K562 (cell line): Measurements from ENCODE around the gene CNGB1. TPM values are rescaled to one million over a fixed set of nuclear protein-coding genes. Genes with fewer than 3 reads are reported as not detected.
A peak's percentile ranks its signal among the peaks of the same experiment; 100 is the strongest.

Experiments
- AFF1 ChIP-seq, 2 experiments: fragments of 450-650 bp; IDR thresholded peaks; 2 replicates each; pipeline ENCODE4 v1.6.1; 2018; ENCODE audit warnings: mild to moderate bottlenecking in 2 of 2, low read depth in 1 of 2; ENCODE audit not compliant: partially characterized antibody in 2 of 2
- CREB1 ChIP-seq, 2 experiments: sonication (generic) in 1 of 2; formaldehyde crosslinking in 1 of 2; IDR thresholded peaks; 2 replicates each; pipeline versions ENCODE4 v1.6.1 to v1.8.0; 2012 to 2022; ENCODE audit warnings: inconsistent platforms in 1 of 2, mild to moderate bottlenecking in 1 of 2, missing genetic modification reagents in 1 of 2, moderate library complexity in 1 of 2
- ETV5 ChIP-seq: sonication (generic); formaldehyde crosslinking; IDR thresholded peaks from 2 replicates; pipeline ENCODE4 v1.4.0; 2020; ENCODE audit warnings: low read depth, mild to moderate bottlenecking, missing genetic modification reagents
- FIP1L1 ChIP-seq: fragments of 200-400 bp; formaldehyde crosslinking; IDR thresholded peaks from 2 replicates; pipeline ENCODE4 v1.6.1; 2018; ENCODE audit warnings: mild to moderate bottlenecking, low read depth, low read length; ENCODE audit not compliant: poor library complexity, severe bottlenecking
- KAT2B ChIP-seq: IDR thresholded peaks from one replicate; pipeline ENCODE4 v1.6.1; 2012; ENCODE audit warnings: low read depth, mild to moderate bottlenecking, control low read depth, inconsistent platforms, low read length, moderate library complexity
- MAX ChIP-seq: sonication (generic); formaldehyde crosslinking; IDR thresholded peaks from 2 replicates; pipeline ENCODE4 v1.9.0; 2022; ENCODE audit warnings: mild to moderate bottlenecking, missing genetic modification reagents
- MAZ ChIP-seq, 2 experiments: fragments of 450-650 bp in 1 of 2; sonication (generic) in 1 of 2; formaldehyde crosslinking; IDR thresholded peaks in 1 of 2; conservative IDR thresholded peaks in 1 of 2; 2 replicates each; pipeline versions ENCODE4 v1.4.0 to v1.5.0; 2020; ENCODE audit warnings: mild to moderate bottlenecking in 1 of 2, missing genetic modification reagents in 1 of 2
- PHF20 ChIP-seq: fragments of 450-650 bp; IDR thresholded peaks from 2 replicates; pipeline ENCODE4 v1.6.1; 2018; ENCODE audit not compliant: partially characterized antibody
- PHF21A ChIP-seq: fragments of 450-650 bp; IDR thresholded peaks from 2 replicates; pipeline ENCODE4 v1.6.1; 2017; ENCODE audit warnings: low read depth, borderline replicate concordance
- RCOR1 ChIP-seq, 2 experiments: IDR thresholded peaks; 2 replicates each; pipeline ENCODE4 v1.6.1; 2012; ENCODE audit warnings: low read depth in 2 of 2, low read length in 2 of 2, borderline replicate concordance in 1 of 2, improper control_type of control experiment in 1 of 2
- SMC3 ChIP-seq: conservative IDR thresholded peaks from 2 replicates; pipeline ENCODE4 v1.6.1; 2011; ENCODE audit warnings: low read depth, low read length, improper control_type of control experiment; ENCODE audit not compliant: insufficient read depth
- TAF1 ChIP-seq: IDR thresholded peaks from 2 replicates; pipeline ENCODE4 v1.6.1; 2011; ENCODE audit warnings: mild to moderate bottlenecking, low read length, moderate library complexity; ENCODE audit not compliant: insufficient read depth, control insufficient read depth, severe bottlenecking; ENCODE audit errors: extremely low read depth
- TBL1XR1 ChIP-seq, 2 experiments: IDR thresholded peaks; 2 replicates each; pipeline ENCODE4 v1.6.1; 2012; ENCODE audit warnings: improper control_type of control experiment in 2 of 2, low read length in 2 of 2, mild to moderate bottlenecking in 1 of 2
- TBP ChIP-seq: optimal IDR thresholded peaks from 2 replicates; pipeline ENCODE3; 2011; ENCODE audit warnings: low read depth, low read length, improper control_type of control experiment
- THAP12 ChIP-seq: fragments of 250-450 bp; sonication (Bioruptor Pico); IDR thresholded peaks from 2 replicates; pipeline ENCODE4 v1.9.0; 2021; ENCODE audit warnings: mild to moderate bottlenecking, inconsistent platforms
- ZNF121 ChIP-seq: sonication (generic); formaldehyde crosslinking; conservative IDR thresholded peaks from 2 replicates; pipeline ENCODE4 v1.8.0; 2022; ENCODE audit warnings: missing genetic modification reagents
- polyA plus RNA-seq, 8 experiments: library from polyadenylated mRNA; depleted of rRNA in 4 of 8; stranded (reverse) in 5 of 8; unstranded in 3 of 8; fragments of >200 nt; fragmentation: Nextera tagmentation in 2 of 8; fragmentation: Illumina TruSeq in 1 of 8; extraction: Ambion mirVana in 2 of 8; extraction: Trizol in 1 of 8; gene quantifications; 2 replicates each; pipeline versions ENCODE4 v1.2.1 to v1.2.3, GENCODE V29; 2011 to 2014; ENCODE audit warnings: inconsistent platforms in 1 of 8, missing spikeins in 1 of 8
- total RNA-seq, 7 experiments: library from RNA; depleted of rRNA in 6 of 7; stranded (reverse); fragments of >200 nt in 6 of 7; fragmentation: Illumina TruSeq in 2 of 7; extraction: Trizol in 2 of 7; gene quantifications; 2 replicates each; pipeline versions ENCODE4 v1.2.1 to v1.2.3, GENCODE V29; 2011 to 2021; ENCODE audit warnings: low replicate concordance in 1 of 7

Gene CNGB1
- total and polyA plus RNA-seq, 9 of the 15 experiments (the other 6 are each of a cell fraction or from before 2014, with no cell fraction given) = not detected

GRCh38 chr16:58000706-58001676 is 30.1 kb upstream of the CNGB1 start, which contains the start of gene USB1 (continued):
- TF ChIP-seq MAZ (CRISPR knock-in tag; conservative IDR thresholded peaks at IDR 0.05 in 1 of 2, IDR thresholded peaks at IDR 0.05 in 1 of 2) (peak; percentile 34 to 45; a peak in 2 of 4 replicates), AFF1 (IDR thresholded peaks at IDR 0.05; ENCODE audit: low read depth in 1 of 2, partially characterized antibody in 2 of 2) (no peak), THAP12 (peak; percentile 3), PHF20 (peak; percentile 81), RCOR1 (IDR thresholded peaks at IDR 0.05; ENCODE audit: borderline replicate concordance in 1 of 2, low read depth in 2 of 2, low read length in 2 of 2) (peak in 1 of 2 experiments; percentile 33; a peak in 1 of 4 replicates), ETV5 (CRISPR knock-in tag) (peak; percentile 57; the same call in 1 of the 2 replicates), ZNF121 (CRISPR knock-in tag) (0 out of 2 replicates have a peak, but pooled peaks have one; percentile 3), SMC3 (peak; percentile 65; the same call in 1 of the 2 replicates), TAF1 (peak; percentile 67), FIP1L1 (peak; percentile 68), CREB1 (IDR thresholded peaks at IDR 0.05) (peak; percentile 24; the same call in 1 of the 2 replicates), CREB1 (CRISPR knock-in tag; IDR thresholded peaks at IDR 0.05) (no peak), PHF21A (no peak), MAX (CRISPR knock-in tag) (peak; percentile 59), TBL1XR1 (IDR thresholded peaks at IDR 0.05; ENCODE audit: low read length in 2 of 2) (no peak), TBP (peak; percentile 35), KAT2B (no peak)
